HG02884 (cell line): ENCODE results near the gene BLTP2.

ENCODE experiments used
- ATAC-seq: cut with Tn5 transposase; IDR thresholded peaks from one replicate; pipeline ENCODE4 v1.9.1; 2021; ENCODE audit warnings: mild to moderate bottlenecking, moderate library complexity; ENCODE audit not compliant: unreplicated experiment

Gene BLTP2

GRCh38 chr17:28599311-28600184 lies 45.4 kb downstream of the BLTP2 start:
- ATAC-seq: peak; percentile 38

- peak; percentile 82 for ATAC-seq
These were observed 46.1 kb downstream of the BLTP2 start, which contains the start of gene SPAG5 for GRCh38 chr17:28598799-28599310. SPAG5 (minus strand) TSS chr17:28599025; CDS start chr17:28598946, 79 bp downstream.

GRCh38 chr17:28598389-28598788 lies 46.6 kb downstream of the BLTP2 start:
- ATAC-seq: no peak

GRCh38 chr17:28597606-28598383 lies 47.2 kb downstream of the BLTP2 start:
- ATAC-seq: no peak
